Activated CD8-positive, alpha-beta T cell treated with anti-CD3 and anti-CD28 coated beads, Interleukin-2, amount 10 ng/mL, durations not matched to agents 7 days and 5 days (primary cell): ENCODE measurements around the gene SYT15. TPM values are rescaled to one million over a fixed set of nuclear protein-coding genes. Genes with fewer than 3 reads are reported as not detected.

Experiments
- ATAC-seq: fragments of 150-1000 bp; cut with Tn5 transposase; one replicate; pipeline ENCODE4 v1.10.0; 2021; ENCODE audit warnings: moderate library complexity
- CTCF ChIA-PET: fragments of 350-600 bp; sonication (Branson Sonifier 250); formaldehyde crosslinking; loops from one replicate; lab custom pipeline; 2021; ENCODE audit warnings: antibody characterized with exemption; lab: Charles Lee
- POLR2A ChIA-PET: fragments of 350-600 bp; sonication (Branson Sonifier 250); formaldehyde crosslinking; loops from one replicate; lab custom pipeline; 2021; ENCODE audit warnings: antibody characterized with exemption; lab: Charles Lee
- DNase-seq: peaks from one replicate; pipeline ENCODE4 v3.0.0-alpha.2; 2020
- H3K27ac Mint-ChIP-seq: one replicate; pipeline ENCODE4 v1.8.0; 2021; ENCODE audit warnings: mild to moderate bottlenecking, mixed read lengths
- H3K27me3 Mint-ChIP-seq: one replicate; pipeline ENCODE4 v1.8.0; 2021; ENCODE audit warnings: low read depth, mixed read lengths
- H3K36me3 Mint-ChIP-seq: one replicate; pipeline ENCODE4 v1.8.0; 2021; ENCODE audit warnings: low read depth, mixed read lengths
- H3K4me1 Mint-ChIP-seq: one replicate; pipeline ENCODE4 v1.8.0; 2021; ENCODE audit warnings: low read depth, mixed read lengths
- H3K4me3 Mint-ChIP-seq: one replicate; pipeline ENCODE4 v1.8.0; 2021; ENCODE audit warnings: mild to moderate bottlenecking, mixed read lengths
- H3K9me3 Mint-ChIP-seq: one replicate; pipeline ENCODE4 v1.8.0; 2022; ENCODE audit warnings: mixed read lengths; ENCODE audit not compliant: insufficient read depth
- total RNA-seq, 2 experiments: library from RNA; stranded (reverse); gene quantifications; one replicate each; pipeline ENCODE4 v1.2.3, GENCODE V29; 2021

The SYT15 gene
- total RNA-seq, 2 experiments from 2014 or later, result 0.55 to 1.0 TPM

- H3K36me3 Mint-ChIP-seq, result no peaks in the 10 kb centered on the region
- peaks cover 7% of the 10 kb centered on the region for H3K27me3 Mint-ChIP-seq
- no peaks in the 10 kb centered on the region for H3K4me1 Mint-ChIP-seq
- ATAC-seq, result no peak
- H3K27ac Mint-ChIP-seq, result no peak overlapping the region
- no peak for DNase-seq
- no peaks in the 10 kb centered on the region for H3K9me3 Mint-ChIP-seq
- CTCF ChIA-PET, result no interaction called here
- POLR2A ChIA-PET, result no interaction called here
- no peak overlapping the region for H3K4me3 Mint-ChIP-seq
Observed at GRCh38 chr10:46547541-46548497, 31.1 kb upstream of the SYT15 start.

GRCh38 chr10:46548498-46549090 is 30.3 kb upstream of the SYT15 start:
- POLR2A ChIA-PET, result no interaction called here

GRCh38 chr10:46549171-46550075 is 29.5 kb upstream of the SYT15 start:
- Mint-ChIP-seq H3K36me3 (no peaks in the 10 kb centered on the region), H3K9me3 (no peaks in the 10 kb centered on the region), H3K4me1 (no peaks in the 10 kb centered on the region), H3K27ac (no peak overlapping the region), H3K27me3 (peaks cover 3% of the 10 kb centered on the region), H3K4me3 (no peak overlapping the region)
- peak; percentile 17 for DNase-seq
- ChIA-PET CTCF (no interaction called here), POLR2A (no interaction called here)
- ATAC-seq, result no peak

More at GRCh38 chr10:46548498-46549090, 30.3 kb upstream of the SYT15 start:
- CTCF ChIA-PET, result no interaction called here
- DNase-seq (no peak), ATAC-seq (no peak)
- Mint-ChIP-seq H3K9me3 (no peaks in the 10 kb centered on the region), H3K27me3 (peaks cover 3% of the 10 kb centered on the region), H3K27ac (no peak overlapping the region), H3K36me3 (no peaks in the 10 kb centered on the region), H3K4me1 (no peaks in the 10 kb centered on the region), H3K4me3 (no peak overlapping the region)

- Mint-ChIP-seq H3K4me1 (no peaks in the 10 kb centered on the region), H3K27me3 (no peaks in the 10 kb centered on the region), H3K9me3 (no peaks in the 10 kb centered on the region), H3K36me3 (no peaks in the 10 kb centered on the region), H3K27ac (no peak overlapping the region), H3K4me3 (no peak overlapping the region)
- ATAC-seq, result no peak
- ChIA-PET POLR2A (no interaction called here), CTCF (no interaction called here)
- peak; percentile 16 for DNase-seq
Observed at GRCh38 chr10:46550076-46550790, 28.7 kb upstream of the SYT15 start.

- ChIA-PET CTCF (no interaction called here), POLR2A (no interaction called here)
- H3K4me3 Mint-ChIP-seq, result no peak overlapping the region
- H3K4me1 Mint-ChIP-seq, result no peaks in the 10 kb centered on the region
- no peaks in the 10 kb centered on the region for H3K36me3 Mint-ChIP-seq
- no peaks in the 10 kb centered on the region for H3K9me3 Mint-ChIP-seq
- peaks cover 5% of the 10 kb centered on the region for H3K27me3 Mint-ChIP-seq
- H3K27ac Mint-ChIP-seq, result peak overlapping the region; percentile 2
- no peak for ATAC-seq
- peak; percentile 16 for DNase-seq
Observed at GRCh38 chr10:46550795-46551700, 27.9 kb upstream of the SYT15 start.

- Mint-ChIP-seq H3K27ac (no peak overlapping the region), H3K9me3 (no peaks in the 10 kb centered on the region), H3K4me1 (peaks cover under 1% of the 10 kb centered on the region), H3K36me3 (no peaks in the 10 kb centered on the region), H3K27me3 (peaks cover 10% of the 10 kb centered on the region), H3K4me3 (no peak overlapping the region)
- ChIA-PET POLR2A (no interaction called here), CTCF (no interaction called here)
- peak; percentile 17 for DNase-seq
- ATAC-seq, result no peak
Observed at GRCh38 chr10:46551701-46552525, 27.0 kb upstream of the SYT15 start.

- DNase-seq (peak; percentile 20), ATAC-seq (no peak)
- H3K27me3 Mint-ChIP-seq, result peaks cover 18% of the 10 kb centered on the region
- H3K36me3 Mint-ChIP-seq, result no peaks in the 10 kb centered on the region
- no peak overlapping the region for H3K27ac Mint-ChIP-seq
- ChIA-PET POLR2A (no interaction called here), CTCF (no interaction called here)
- H3K4me3 Mint-ChIP-seq, result no peak overlapping the region
- H3K4me1 Mint-ChIP-seq, result peaks cover 3% of the 10 kb centered on the region
- H3K9me3 Mint-ChIP-seq, result no peaks in the 10 kb centered on the region
Observed at GRCh38 chr10:46552526-46553237, 26.2 kb upstream of the SYT15 start.

- no peak overlapping the region for H3K27ac Mint-ChIP-seq
- H3K4me1 Mint-ChIP-seq, result peaks cover 3% of the 10 kb centered on the region
- H3K27me3 Mint-ChIP-seq, result peaks cover 23% of the 10 kb centered on the region
- ChIA-PET CTCF (no interaction called here), POLR2A (no interaction called here)
- ATAC-seq, result no peak
- no peaks in the 10 kb centered on the region for H3K9me3 Mint-ChIP-seq
- peak; percentile 19 for DNase-seq
- H3K36me3 Mint-ChIP-seq, result no peaks in the 10 kb centered on the region
- H3K4me3 Mint-ChIP-seq, result no peak overlapping the region
Observed at GRCh38 chr10:46553238-46554049, 25.5 kb upstream of the SYT15 start.

- peaks cover 3% of the 10 kb centered on the region for H3K4me1 Mint-ChIP-seq
- CTCF ChIA-PET, result no interaction called here
- no peaks in the 10 kb centered on the region for H3K9me3 Mint-ChIP-seq
- POLR2A ChIA-PET, result no interaction called here
- ATAC-seq (no peak), DNase-seq (peak; percentile 17)
- no peaks in the 10 kb centered on the region for H3K36me3 Mint-ChIP-seq
- no peak overlapping the region for H3K4me3 Mint-ChIP-seq
- no peak overlapping the region for H3K27ac Mint-ChIP-seq
- peaks cover 23% of the 10 kb centered on the region for H3K27me3 Mint-ChIP-seq
Observed at GRCh38 chr10:46554166-46554781, 24.7 kb upstream of the SYT15 start.
